GM12874 (cell line): ENCODE measurements around the gene NFIC.

Experiments used
- CTCF ChIP-seq: IDR thresholded peaks from 2 replicates; pipeline ENCODE4 v1.5.1; 2011; ENCODE audit warnings: low read depth, mild to moderate bottlenecking, control low read depth, low read length, moderate library complexity; ENCODE audit not compliant: insufficient read depth

Gene NFIC

GRCh38 chr19:3375221-3376090 lies 9.1 kb downstream of the NFIC start:
- no peak for TF ChIP-seq CTCF

DNA sequence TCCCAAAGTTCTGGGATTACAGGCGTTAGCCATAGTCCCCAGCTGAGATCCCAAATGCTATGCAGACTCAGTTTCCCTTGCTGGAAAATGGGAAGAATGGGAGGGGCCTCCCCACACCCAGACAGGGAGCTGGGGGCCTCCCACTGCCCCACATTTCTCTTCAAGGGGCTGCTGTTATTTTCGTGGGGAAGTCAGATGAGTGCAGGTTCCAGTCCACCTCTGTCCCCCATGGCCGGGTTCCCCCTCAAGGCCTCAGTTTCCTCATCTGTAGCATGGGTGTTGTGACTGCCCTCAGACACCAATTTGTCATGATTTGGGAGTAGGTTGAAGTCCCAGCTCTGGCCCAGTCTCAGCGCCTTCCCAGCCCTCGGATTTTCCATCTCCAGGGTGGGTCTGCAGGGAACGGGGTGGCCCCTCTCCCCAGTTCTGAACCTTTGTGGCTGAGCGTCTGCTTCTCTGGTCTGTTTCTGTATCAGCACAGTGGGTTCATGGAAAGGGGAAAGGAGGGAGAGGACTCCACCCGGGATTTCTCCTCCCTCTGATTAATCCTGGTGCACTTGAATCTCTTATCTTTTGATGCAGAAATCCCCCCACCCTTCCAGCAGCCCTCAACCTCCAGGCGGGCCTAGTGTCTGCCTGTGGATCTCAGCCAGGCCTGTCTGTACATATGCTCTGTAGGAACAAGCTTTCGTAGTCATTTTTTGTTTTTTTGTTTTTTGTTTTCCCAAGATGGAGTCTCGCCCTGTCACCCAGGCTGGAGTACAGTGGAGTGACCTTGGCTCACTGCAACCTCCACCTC lies 12.2 kb downstream of the NFIC start:
- TF ChIP-seq CTCF, result no peak

DNA sequence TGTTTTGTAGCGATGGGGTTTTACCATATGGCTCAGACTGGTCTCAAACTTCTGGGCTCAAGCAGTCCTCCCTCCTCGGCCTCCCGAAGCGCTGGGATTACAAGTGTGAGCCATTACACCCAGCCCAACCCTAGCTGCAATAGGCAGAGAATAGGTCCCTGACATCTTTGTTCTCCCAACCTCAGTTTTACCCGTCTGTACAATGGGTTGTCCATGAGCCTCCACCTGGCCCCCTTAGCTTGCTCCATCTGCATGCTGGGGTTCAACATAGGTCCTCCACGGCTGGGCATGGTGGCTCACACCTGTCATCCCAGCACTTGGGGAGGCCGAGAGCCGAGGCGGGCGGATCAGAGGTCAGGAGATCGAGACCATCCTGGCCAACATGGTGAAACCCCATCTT lies 14.4 kb downstream of the NFIC start:
- TF ChIP-seq CTCF, result no peak

- no peak for TF ChIP-seq CTCF
Measured at GRCh38 chr19:3381701-3382372, 15.5 kb downstream of the NFIC start.

- TF ChIP-seq CTCF, result no peak
Measured at GRCh38 chr19:3382460-3383100, 16.2 kb downstream of the NFIC start.

GRCh38 chr19:3383121-3383722 lies 16.8 kb downstream of the NFIC start:
- no peak for TF ChIP-seq CTCF
